ENCODE measurements around the gene CPPED1.

The CPPED1 gene

DNA sequence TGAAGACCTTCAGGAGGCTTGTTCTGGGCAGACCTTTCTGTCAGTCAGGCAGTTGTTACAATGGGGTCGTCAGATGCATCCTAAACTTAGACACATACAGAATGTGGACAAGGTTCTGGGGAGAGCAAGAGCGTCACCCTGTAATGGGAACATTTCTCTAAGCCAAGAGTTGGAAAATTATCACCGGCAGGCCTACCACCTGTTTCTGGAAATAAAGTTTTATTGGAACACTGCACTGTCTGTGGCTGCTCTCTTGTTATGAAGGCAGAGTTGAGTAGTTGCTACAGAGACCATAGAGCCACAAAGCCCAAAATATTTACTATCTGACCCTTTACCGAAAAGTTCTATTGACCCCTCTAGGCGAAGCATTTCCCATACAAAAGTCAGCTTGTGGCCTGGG lies 106.2 kb downstream of the CPPED1 start:
- DNase-seq (ENCODE audit: extremely low read depth, low read depth): no peak
- TF ChIP-seq, protein P1, sequence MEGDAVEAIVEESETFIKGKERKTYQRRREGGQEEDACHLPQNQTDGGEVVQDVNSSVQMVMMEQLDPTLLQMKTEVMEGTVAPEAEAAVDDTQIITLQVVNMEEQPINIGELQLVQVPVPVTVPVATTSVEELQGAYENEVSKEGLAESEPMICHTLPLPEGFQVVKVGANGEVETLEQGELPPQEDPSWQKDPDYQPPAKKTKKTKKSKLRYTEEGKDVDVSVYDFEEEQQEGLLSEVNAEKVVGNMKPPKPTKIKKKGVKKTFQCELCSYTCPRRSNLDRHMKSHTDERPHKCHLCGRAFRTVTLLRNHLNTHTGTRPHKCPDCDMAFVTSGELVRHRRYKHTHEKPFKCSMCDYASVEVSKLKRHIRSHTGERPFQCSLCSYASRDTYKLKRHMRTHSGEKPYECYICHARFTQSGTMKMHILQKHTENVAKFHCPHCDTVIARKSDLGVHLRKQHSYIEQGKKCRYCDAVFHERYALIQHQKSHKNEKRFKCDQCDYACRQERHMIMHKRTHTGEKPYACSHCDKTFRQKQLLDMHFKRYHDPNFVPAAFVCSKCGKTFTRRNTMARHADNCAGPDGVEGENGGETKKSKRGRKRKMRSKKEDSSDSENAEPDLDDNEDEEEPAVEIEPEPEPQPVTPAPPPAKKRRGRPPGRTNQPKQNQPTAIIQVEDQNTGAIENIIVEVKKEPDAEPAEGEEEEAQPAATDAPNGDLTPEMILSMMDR (IDR thresholded peaks at IDR 0.05; ENCODE audit: low read depth, low read length): no peak

DNA sequence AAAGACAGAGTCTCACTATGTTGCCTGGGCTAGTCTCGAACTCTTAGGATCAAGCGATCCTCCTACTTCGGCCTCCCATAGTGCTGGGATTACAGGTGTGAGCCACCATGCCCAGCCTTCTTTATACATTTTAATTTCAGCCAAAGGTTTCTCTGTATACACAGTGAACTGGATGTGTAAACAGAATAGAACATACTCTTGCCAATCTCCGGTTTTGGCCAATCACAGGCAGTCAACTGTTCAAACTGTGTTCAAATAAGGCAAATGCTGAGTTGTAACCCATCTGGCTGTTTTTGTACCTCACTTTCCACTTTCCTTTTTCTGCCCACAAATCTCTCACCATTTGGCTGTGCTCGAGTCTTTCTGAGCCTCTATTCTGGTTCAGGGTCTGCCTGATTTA lies 108.2 kb downstream of the CPPED1 start:
- DNase-seq (ENCODE audit: extremely low read depth, low read depth): no peak
- TF ChIP-seq, protein P1 (IDR thresholded peaks at IDR 0.05; ENCODE audit: low read depth, low read length): no peak

DNA sequence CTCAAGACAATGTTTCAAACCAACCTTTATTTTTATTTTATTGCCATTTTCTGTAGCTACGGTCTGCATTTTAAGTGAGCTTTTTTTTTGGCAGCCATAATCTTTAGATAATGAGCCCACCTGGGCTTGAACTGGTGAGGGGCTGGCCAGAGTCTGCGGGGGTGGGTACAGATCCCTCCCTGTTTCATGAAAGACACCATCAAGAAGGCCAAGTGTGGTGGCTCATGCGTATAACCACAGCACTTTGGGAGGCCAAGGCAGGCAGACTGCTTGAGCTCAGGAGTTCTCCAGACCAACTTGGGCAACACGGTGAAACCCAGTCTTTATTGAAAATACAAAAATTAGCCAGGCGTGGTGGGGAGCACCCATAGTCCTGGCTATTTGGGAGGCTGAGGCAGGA lies 113.7 kb downstream of the CPPED1 start:
- TF ChIP-seq, protein P1 (IDR thresholded peaks at IDR 0.05; ENCODE audit: low read depth, low read length): no peak
- DNase-seq (ENCODE audit: extremely low read depth, low read depth): no peak

DNA sequence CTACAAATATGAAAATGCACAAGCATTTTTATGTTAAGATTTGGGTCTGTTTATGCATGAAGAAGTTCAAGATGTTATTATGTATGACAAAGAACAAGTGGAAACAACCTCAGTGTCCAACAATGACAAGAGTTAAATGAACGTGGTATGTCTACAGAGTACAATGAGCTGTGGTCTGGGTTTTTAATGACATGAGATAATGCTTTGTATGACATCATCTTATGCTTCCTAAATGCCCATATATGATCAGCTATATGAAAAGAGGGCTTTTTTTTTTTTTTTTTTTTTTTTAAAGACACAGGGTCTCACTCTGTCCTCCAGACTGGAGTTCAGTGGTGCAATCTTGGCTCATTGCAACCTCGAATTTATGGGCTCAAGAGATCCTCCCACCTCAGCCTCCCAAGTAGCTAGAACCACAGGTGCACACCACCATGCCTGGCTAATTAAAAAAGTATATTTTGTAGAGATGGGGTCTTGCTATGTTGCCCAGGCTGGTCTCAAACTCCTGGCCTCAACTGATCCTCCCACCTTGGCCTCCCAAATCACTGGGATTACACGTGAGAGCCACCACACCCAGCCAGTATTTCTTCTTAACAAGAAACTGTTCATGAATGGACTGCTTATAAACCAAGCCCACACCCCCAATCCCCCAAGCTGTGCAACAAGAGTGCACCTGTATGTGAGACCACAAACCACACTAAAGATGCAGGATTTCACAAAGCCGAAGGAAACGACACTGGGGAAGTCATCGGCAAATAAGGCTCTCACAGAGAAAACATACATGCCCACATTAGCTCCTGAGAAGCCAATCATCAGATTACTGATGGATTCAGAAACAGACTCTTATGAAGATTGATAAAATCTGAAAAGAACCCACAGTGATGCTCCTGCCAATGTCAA lies 114.5 kb downstream of the CPPED1 start:
- no peak for DNase-seq (ENCODE audit: extremely low read depth, low read depth)
- TF ChIP-seq, protein P1 (IDR thresholded peaks at IDR 0.05; ENCODE audit: low read depth, low read length): no peak

DNA sequence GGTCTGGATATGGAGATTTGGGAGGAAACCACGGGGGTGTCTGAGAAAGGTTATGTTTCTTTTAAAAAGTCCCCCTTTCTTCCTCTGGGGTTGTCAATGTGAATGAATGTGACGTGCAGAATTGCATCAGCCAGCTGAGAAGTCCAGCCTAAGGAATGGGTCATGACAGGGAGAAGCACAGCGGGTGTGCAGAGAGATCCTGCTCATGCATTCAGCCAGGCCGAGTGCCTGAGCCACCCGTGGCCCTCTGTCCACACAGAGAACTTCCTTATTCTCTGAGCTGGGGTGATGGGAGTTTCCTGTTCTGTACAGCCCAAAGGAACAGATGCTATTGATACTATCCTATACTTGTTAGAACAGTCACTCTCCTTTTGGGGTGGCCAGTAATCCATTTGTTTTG lies 117.9 kb downstream of the CPPED1 start:
- DNase-seq (ENCODE audit: extremely low read depth, low read depth): no peak
- TF ChIP-seq, protein P1 (IDR thresholded peaks at IDR 0.05; ENCODE audit: low read depth, low read length): no peak

DNA sequence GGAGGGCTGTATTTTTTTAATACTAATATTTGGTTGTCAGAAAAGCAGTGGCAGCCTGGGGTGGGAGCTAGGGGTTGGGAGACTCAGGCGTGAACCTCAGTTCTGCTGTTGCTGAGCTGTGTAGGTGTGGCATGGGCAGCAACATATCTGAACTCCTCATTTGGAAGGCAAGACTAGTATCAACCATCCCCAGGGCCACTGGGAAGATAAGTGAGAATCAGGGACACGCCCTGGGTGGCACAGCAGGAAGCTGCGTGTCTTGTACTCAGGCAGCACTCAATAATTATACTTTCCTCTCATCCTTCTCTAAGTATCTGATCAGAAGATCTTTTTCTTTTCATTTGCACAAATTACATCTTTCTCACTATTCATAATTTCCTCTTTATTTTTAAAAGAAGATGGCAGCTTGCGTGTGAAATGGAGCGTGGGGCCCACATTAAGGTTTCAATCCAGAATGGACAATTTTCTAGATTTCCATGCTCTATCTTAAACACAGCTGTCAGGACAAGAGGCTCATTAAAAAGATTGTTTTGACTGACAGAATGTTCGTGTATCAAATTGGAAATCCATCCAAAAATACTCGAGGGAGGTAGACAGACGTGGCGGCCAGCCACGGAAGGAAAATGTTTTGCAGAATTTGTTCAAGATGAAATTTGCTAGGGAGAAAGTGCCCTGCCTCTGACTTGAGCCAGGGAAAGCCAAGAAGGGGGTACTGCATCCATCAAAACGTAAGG lies 121.1 kb downstream of the CPPED1 start:
- TF ChIP-seq, protein P1 (IDR thresholded peaks at IDR 0.05; ENCODE audit: low read depth, low read length): no peak
- DNase-seq (ENCODE audit: extremely low read depth, low read depth): no peak

DNA sequence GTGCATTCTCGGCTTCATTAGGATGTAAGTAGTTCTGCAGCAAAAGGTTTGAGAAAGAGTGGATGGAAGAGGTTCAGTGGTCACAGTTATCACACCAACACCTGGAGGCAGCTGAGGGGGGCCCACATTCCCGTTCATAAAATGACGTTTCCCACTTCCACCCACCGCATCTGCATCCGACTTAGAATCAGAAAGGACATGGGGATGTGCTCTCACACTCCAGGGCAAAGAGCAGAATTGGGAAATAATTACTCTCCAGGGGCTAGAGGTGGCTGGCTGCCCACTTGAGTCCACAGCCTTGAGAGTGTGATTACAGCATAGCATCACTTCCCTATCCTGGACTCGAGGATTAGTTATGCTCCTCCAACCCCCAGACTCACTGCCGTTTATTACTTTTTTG lies 122.0 kb downstream of the CPPED1 start:
- TF ChIP-seq, protein P1 (IDR thresholded peaks at IDR 0.05; ENCODE audit: low read depth, low read length): no peak
- DNase-seq (ENCODE audit: extremely low read depth, low read depth): no peak

Data from AG09319 (cell line).